ENCODE results near the gene CYTH1.

Gene CYTH1

DNA sequence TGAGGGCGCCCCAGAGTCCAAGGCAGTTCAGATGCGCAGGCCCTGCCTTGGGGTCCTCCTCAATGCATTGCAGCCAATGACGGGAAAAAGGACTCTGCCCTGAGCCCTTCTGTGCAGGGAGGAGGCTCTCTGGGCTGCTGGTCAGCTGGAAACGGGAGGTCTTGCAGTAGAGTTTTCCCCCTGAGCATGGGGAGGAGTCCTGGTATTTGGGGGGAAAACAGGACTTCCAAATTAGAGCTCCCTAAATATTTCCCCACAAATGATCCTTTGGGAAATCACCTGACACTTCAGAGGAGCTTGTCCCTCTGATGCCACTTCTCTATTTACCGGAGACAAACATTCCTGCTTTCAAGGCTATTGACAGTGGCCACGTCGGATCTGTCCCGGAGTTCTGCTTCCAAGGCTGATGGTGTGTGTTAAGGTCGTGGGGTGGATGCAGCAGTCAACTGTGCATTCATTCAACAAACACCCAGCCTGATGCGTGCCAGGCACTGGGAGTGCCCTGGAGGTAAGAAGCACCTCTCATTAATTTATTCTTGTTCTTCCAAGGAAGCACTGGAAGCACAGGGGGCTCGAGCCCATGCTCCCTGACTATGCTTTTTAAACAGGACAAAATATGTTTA is 131.9 kb downstream of the CYTH1 start:
- DNase-seq (ENCODE audit: low read depth in 2 of 2) = no peak

- no peak for DNase-seq (ENCODE audit: low read depth in 2 of 2)
Measured at GRCh38 chr17:78648293-78648692, 133.8 kb downstream of the CYTH1 start.

DNA sequence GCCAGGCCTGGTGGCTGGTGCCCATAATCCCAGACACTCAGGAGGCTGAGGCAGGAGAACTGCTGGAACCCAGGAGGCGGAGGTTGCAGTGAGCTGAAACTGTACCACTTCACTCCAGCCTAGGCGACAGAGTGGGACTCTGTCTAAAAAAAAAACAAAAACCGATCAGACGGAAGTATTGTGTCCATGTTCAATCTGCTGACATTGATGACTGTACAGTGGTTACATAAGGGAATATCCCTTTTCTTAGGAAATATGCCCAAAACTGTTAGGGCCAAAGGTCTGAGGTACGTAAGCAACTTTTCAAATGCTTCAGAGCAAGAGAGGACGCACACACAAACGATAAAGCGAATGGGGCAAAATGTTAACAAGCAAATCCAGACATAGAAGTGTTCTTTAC is 135.0 kb downstream of the CYTH1 start:
- DNase-seq (ENCODE audit: low read depth in 2 of 2) = no peak

DNA sequence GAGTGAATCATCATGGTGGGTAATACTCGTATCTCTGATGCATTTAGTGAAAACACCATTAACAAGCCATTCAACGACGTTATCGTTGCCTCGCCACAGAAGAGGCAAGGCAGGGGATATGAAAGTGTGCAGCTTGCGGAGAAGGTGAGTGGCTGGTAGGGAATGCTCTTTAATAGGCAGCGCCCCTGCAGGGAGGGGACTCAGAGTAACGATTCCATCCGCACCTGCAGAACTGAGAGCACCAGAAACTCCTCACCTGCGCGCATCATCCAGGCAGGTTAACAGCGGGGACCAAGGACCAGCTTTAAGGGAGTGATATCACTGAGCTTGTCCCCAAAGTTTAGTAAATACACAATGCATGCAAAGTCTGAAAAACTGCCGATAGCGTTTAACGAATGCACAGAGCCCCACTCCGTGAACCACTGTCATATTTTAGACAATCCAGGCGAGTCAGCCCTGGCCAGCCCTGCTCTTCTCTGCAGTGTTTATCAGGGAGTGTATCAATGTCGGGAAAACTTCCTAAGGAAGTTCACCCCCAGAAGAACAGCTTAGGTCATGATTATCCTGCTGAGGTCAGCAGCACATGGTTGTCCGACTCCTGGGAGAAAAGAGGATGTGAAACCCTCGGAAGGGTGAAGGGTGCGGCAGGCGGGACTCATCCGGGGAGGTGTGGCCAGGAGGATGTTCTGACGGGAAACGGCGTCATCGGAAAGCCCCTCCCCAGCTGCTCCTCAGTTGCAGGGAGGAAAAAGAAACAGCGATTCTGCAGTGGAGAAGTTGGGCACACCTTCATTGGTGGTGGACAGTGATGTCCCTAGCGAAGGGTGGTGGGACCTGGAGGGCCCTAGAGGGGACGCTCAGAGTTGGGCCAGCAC is 136.4 kb downstream of the CYTH1 start:
- DNase-seq (ENCODE audit: low read depth in 2 of 2) = peak; percentile 35 to 49

- no peak for DNase-seq (ENCODE audit: low read depth in 2 of 2)
Measured at GRCh38 chr17:78644931-78645351, 137.1 kb downstream of the CYTH1 start.

GRCh38 chr17:78644224-78644623 is 137.8 kb downstream of the CYTH1 start:
- DNase-seq (ENCODE audit: low read depth in 2 of 2) = no peak

- no peak for DNase-seq (ENCODE audit: low read depth in 2 of 2)
Measured at GRCh38 chr17:78643326-78643725, 138.7 kb downstream of the CYTH1 start.

DNA sequence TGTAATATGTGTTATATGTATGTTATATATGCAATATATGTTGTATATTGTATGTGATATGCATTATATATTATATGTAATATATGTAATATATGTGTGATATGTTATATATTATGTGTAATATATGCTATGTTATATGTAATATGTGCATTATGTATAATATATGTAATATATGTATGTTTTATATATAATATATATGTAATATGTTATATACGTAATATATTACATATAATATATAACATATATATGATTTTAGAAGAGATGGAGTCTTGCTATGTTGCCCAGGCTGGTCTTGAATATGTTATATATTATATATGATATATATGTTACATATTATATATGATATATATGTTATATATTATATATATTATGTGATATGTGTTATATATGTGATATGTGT is 139.4 kb downstream of the CYTH1 start:
- no peak for DNase-seq (ENCODE audit: low read depth in 2 of 2)

DNA sequence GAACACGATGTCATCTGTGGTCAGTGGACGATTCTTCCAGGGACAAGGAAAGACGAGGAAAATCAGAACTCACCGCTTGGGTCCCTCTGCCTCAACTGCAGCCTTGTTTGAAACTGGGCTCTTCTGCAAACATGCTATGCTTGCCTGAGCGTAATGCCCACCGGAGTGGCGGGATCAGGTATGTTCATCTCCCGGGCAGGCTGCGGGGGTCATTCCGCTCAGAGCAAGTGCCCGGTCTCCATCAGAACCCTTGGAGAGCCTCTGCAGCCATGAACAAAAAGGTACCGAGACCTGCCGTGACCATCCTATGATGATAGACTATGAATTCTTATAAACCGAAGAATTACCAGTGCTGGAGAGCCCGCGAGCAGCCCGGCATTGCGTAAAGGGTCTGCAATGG is 140.4 kb downstream of the CYTH1 start:
- DNase-seq (ENCODE audit: low read depth in 2 of 2) = no peak

DNA sequence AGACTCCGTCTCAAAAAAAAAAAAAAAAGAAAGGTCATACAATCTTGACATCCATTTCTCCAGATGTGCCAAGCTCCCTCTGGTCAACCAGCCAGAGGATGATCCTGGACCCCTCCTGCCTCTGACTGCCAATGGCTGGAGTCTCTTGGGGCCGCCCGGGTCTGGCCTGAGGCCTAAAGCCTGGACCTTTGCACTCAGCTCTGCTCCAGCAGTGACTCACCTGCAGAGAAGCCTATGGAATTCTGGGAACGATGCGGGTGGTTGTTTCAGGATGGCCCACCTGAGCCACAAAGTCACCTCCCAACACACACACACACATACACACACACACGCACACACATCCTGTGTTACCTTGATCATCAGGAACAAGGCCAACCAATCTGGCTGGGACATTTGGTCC is 140.8 kb downstream of the CYTH1 start:
- DNase-seq (ENCODE audit: low read depth in 2 of 2) = no peak

DNA sequence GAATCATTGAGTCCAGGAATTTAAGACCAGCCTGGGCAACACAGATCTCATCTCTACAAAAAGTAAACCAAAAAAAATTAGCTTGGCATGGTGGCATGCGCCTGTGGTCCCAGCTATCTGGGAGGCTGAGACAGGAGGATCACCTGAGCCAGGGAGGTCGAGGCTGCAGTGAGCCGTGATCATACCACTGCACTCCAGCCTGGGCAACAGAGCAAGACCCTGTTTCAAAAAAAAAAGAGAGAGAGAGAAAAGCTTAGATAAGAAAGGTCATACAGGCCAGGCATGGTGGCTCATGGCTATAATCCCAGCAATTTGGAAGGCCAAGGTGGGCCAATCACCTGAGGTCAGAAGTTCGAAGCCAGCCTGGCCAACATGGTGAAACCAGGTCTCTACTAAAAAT is 141.4 kb downstream of the CYTH1 start:
- DNase-seq (ENCODE audit: low read depth in 2 of 2) = no peak

GRCh38 chr17:78637643-78638420 is 144.2 kb downstream of the CYTH1 start:
- no peak for DNase-seq (ENCODE audit: low read depth in 2 of 2)

GRCh38 chr17:78637146-78637545 is 144.9 kb downstream of the CYTH1 start:
- no peak for DNase-seq (ENCODE audit: low read depth in 2 of 2)

GRCh38 chr17:78634154-78634553 is 147.9 kb downstream of the CYTH1 start:
- DNase-seq (ENCODE audit: low read depth in 2 of 2) = no peak

DNA sequence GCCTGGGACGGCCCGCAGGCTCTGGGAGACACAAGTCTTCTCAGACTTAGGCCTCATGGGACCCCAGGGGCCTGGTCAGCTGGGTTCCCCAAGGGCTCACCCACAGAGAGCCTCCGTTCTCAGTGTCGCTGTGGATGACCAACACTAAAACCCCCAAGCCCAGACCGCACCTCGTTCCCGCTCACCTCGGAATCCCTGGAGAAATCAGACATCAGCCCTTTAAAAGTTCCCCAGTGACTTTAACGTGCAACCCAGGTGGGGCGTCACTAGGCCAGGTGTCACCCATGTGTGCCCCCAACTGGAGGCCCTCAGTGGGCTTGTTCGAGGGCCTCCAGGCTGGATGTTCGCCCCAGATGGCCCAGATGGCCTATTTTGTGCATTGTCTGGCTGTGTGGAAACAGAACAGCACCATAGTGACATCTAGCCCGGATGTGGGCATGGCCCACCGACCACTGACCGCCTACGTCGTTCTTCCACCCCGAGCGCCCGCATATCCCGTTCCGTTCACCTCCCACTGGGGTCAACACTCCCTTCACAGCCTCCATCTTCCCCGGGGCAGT is 152.6 kb downstream of the CYTH1 start:
- DNase-seq (ENCODE audit: low read depth in 2 of 2) = no peak

GRCh38 chr17:78628547-78629435 is 153.3 kb downstream of the CYTH1 start:
- DNase-seq (ENCODE audit: low read depth in 2 of 2) = no peak

DNA sequence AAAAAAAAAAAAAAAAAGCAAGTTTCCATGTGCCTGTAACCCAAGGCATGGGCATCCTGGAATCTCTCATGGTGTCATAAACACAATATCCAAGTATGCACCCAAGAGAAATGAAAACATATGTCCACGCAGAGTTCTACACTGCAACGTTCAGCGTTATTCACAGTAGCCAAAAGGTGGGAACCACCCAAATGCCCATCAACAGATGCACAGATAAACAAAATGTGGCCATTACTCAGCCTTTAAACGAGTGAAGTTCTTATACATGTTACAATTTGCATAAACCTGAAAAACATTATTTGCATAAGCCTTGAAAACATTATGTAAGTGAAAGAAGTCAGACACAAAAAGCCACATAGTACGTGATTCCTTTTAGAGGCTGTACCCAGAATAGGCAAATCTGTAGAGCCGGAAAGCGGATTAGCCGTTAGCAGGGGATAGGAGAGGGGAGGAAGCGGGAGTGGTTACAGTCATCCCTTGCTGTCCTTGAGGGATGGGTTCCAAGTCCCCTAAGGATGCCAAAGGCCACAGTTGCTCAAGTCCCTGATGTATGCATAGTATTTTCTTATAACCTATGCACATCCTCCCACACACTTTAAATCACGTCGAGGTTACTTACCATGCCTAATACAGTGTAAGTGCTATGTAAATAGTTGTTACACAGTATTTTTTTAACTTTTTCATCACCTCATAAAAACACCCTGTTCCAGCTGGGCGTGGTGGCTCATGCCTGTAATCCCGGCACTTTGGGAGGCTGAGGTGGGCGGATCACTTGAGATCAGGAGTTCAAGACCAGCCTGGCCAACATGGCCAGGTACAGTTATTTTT is 157.5 kb downstream of the CYTH1 start:
- no peak for DNase-seq (ENCODE audit: low read depth in 2 of 2)

All from activated CD4-positive, alpha-beta T cell treated with anti-CD3 and anti-CD28 coated beads for 24 hours (primary cell).